Measurements from ENCODE around the gene PPP1R9A.

The PPP1R9A gene

GRCh38 chr7:95066737-95067530 lies 159.5 kb downstream of the PPP1R9A start:
- TF ChIP-seq CTCF (IDR thresholded peaks at IDR 0.05), result no peak
- no peak for DNase-seq
- H3K4me3 ChIP-seq, result no peak overlapping the region
- H3K27me3 ChIP-seq, result no peaks in the 10 kb centered on the region
- intact Hi-C loops (cut with DNase I; ENCODE audit: low total_unique reads), result no loop called here
- no peak overlapping the region for H3K27ac ChIP-seq
- H3K4me1 ChIP-seq, result no peaks in the 10 kb centered on the region
- no peaks in the 10 kb centered on the region for H3K36me3 ChIP-seq
- H3K9me3 ChIP-seq, result no peaks in the 10 kb centered on the region

GRCh38 chr7:95088536-95089215 lies 181.3 kb downstream of the PPP1R9A start:
- no peak for TF ChIP-seq CTCF (IDR thresholded peaks at IDR 0.05)
- H3K4me1 ChIP-seq, result peaks cover 0 to 17% (median 0%) of the 10 kb centered on the region in 4 donors
- no peak for DNase-seq
- no peaks in the 10 kb centered on the region for H3K36me3 ChIP-seq
- H3K4me3 ChIP-seq, result no peak overlapping the region
- no peaks in the 10 kb centered on the region for H3K27me3 ChIP-seq
- H3K9me3 ChIP-seq, result no peaks in the 10 kb centered on the region
- H3K27ac ChIP-seq, result no peak overlapping the region
- intact Hi-C loops (cut with DNase I; ENCODE audit: low total_unique reads), result no loop called here

- H3K4me3 ChIP-seq, result no peak overlapping the region
- DNase-seq, result no peak
- H3K36me3 ChIP-seq, result no peaks in the 10 kb centered on the region
- no peak overlapping the region for H3K27ac ChIP-seq
- TF ChIP-seq CTCF (IDR thresholded peaks at IDR 0.05), result no peak
- peaks cover 0 to 17% (median 0%) of the 10 kb centered on the region in 4 donors for H3K4me1 ChIP-seq
- no peaks in the 10 kb centered on the region for H3K9me3 ChIP-seq
- no peaks in the 10 kb centered on the region for H3K27me3 ChIP-seq
- intact Hi-C loops (cut with DNase I; ENCODE audit: low total_unique reads), result no loop called here
These were observed 182.3 kb downstream of the PPP1R9A start for GRCh38 chr7:95089414-95090315.

- Histone ChIP-seq H3K4me3 (no peak overlapping the region), H3K36me3 (no peaks in the 10 kb centered on the region), H3K27me3 (no peaks in the 10 kb centered on the region), H3K9me3 (no peaks in the 10 kb centered on the region), H3K27ac (no peak overlapping the region), H3K4me1 (peaks cover 0 to 17% (median 0%) of the 10 kb centered on the region in 4 donors)
- TF ChIP-seq CTCF (IDR thresholded peaks at IDR 0.05), result no peak
- DNase-seq, result no peak
- intact Hi-C loops (cut with DNase I; ENCODE audit: low total_unique reads), result no loop called here
These were observed 184.9 kb downstream of the PPP1R9A start for GRCh38 chr7:95092324-95092723.

GRCh38 chr7:95095259-95095965 lies 188.0 kb downstream of the PPP1R9A start:
- Histone ChIP-seq H3K27me3 (no peaks in the 10 kb centered on the region), H3K4me3 (no peak overlapping the region), H3K36me3 (no peaks in the 10 kb centered on the region), H3K9me3 (no peaks in the 10 kb centered on the region), H3K4me1 (peaks cover 0 to 11% (median 0%) of the 10 kb centered on the region in 4 donors), H3K27ac (no peak overlapping the region)
- DNase-seq, result no peak
- no peak for TF ChIP-seq CTCF (IDR thresholded peaks at IDR 0.05)
- intact Hi-C loops (cut with DNase I; ENCODE audit: low total_unique reads), result no loop called here
